GM21515 (cell line): ENCODE data around the gene AGBL2.
"Not testable (repeated sequence)": the region's sequence is repeated elsewhere in the genome, so short reads cannot be mapped to it uniquely, and the experiment has no call there.

Experiments
- ATAC-seq: cut with Tn5 transposase; IDR thresholded peaks from one replicate; pipeline ENCODE4 v1.9.1; 2021; ENCODE audit not compliant: unreplicated experiment

AGBL2 gene

GRCh38 chr11:47640506-47640905 lies 74.7 kb downstream of the AGBL2 start:
- ATAC-seq, result not testable (repeated sequence)

- not testable (repeated sequence) for ATAC-seq
These were observed 78.8 kb downstream of the AGBL2 start for GRCh38 chr11:47636331-47636730.

GRCh38 chr11:47631473-47631872 lies 83.7 kb downstream of the AGBL2 start:
- no peak for ATAC-seq

DNA sequence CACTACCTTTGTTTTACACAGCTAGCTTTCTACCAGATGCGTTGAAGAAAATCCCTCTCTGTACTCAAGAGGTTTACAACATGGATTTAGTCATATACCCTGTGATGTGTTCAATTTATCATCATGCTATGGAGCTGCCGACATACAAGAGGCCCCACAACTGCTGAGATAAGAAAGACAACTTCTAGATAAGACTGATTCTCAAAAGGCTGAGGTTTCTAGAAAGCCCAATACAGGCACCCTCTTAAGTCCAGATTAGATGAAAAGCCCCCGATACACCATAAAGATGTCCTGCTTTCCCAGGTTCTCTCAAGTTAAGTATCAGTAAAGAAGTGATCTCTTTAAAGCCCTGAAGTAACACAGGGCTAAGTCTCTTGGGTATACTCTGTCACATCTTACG lies 87.1 kb downstream of the AGBL2 start:
- no peak for ATAC-seq

DNA sequence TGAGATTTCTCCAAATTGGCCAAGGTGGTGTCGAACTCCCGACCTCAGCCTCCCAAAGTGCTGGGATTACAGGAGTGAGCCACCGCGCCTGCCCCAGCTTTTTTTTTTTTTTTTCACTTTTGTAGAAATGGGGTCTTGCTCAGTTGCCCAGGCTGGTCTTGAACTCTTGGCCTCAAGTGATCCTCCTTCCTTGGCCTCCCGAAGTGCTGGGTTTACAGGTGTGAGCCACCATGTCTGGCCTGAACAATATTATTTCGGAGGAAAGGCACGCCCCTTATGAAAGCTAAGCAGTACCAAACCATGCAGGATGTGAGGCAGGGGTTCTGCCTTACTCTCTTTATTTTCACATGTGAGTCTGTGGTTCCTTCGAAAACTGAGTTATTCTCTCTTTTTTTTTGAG lies 88.9 kb downstream of the AGBL2 start:
- no peak for ATAC-seq

DNA sequence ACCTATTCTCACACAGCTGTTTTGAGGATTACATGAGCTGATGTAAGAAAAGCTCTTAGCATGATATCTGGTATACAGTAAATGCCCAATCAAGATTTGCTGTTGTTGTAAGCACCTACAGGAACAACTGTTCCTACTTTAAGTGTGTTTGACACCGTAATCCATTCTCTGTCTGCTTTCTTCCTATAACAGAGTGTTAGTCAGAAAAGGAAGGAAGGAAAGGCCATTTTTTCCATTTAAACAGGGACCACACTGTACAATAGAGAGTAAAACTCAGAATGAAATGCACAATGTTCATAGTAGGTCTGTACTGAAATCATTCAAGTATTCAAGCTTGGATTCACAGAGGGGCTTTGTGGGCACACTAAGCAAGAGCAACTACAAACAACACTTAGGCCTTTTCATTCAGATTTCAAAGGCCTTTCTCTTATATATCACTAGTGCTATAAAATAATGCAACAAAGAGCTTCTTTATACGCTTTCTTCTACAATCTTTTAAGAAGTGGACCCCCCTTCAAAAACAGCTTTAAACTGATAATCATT lies 94.3 kb downstream of the AGBL2 start:
- ATAC-seq, result no peak

DNA sequence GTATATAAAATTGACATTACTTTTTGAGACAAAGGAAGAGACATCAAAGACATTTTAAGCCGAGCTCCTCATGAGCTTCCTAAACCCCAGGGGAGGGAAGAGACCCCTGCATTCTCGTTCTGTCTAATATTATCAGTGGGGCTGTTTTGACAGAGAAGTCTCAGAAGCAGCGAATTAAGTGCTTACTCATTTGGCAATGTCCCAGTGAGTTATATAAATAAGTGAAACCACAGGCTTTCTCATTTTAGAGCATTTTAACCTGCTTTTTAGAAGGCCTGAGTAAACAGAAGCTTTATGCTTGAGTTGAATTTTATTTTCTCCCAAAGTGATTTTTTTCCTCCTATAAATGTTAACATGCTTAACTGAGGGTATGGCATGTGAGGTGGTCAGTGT lies 97.8 kb downstream of the AGBL2 start:
- no peak for ATAC-seq

GRCh38 chr11:47616726-47617416 lies 98.3 kb downstream of the AGBL2 start:
- ATAC-seq, result no peak

DNA sequence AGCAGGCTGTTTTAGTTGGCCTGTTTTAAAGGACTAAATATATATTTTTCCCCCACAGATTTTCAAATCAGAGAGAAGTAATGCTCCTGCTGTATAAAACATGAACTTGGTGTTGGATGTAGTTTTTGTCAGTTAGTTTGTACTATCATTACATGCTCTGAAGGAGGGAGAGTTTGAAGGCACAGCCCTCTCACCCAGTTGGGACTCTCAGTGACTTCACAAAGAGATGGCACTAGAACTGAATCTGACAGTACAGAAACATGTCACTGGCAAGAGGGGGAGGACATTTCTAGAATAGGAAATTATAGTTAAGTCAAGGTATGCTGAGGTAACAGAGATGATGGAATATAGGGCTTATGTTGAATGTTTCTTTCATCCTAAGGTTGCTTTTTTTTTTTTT lies 99.9 kb downstream of the AGBL2 start:
- ATAC-seq, result no peak

DNA sequence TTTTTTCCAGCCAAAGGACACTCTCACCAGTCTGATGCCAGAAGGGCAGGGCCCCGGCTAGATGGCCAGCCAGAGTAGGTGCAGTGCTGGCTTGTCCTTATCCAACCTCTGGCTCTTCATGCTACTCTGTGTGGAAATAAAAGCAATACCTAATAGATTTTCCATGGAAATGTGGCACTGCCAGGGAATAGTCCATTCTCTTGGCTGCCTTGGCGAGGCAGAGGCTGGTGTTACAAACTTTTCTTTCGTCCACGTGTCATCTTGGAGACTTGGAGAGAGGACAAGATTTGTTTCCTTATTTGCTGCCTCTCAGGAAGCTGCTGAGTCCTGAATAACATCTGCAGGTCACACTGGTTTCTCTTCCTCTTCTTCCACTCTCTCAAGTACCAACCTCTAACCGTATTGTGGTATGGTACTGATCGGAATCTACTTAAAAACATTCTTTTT lies 103.8 kb downstream of the AGBL2 start:
- peak; percentile 77 for ATAC-seq

- no peak for ATAC-seq
These were observed 105.5 kb downstream of the AGBL2 start for GRCh38 chr11:47609675-47610074.
